NCI-H1417 treated with DMSO at 0.1 percent for 48 hours (cell line): ENCODE results near the gene FABP1.

Experiments
- DNase-seq: peaks from one replicate; lab custom pipeline; 2025; lab: John Stamatoyannopoulos, UW

Gene FABP1

DNA sequence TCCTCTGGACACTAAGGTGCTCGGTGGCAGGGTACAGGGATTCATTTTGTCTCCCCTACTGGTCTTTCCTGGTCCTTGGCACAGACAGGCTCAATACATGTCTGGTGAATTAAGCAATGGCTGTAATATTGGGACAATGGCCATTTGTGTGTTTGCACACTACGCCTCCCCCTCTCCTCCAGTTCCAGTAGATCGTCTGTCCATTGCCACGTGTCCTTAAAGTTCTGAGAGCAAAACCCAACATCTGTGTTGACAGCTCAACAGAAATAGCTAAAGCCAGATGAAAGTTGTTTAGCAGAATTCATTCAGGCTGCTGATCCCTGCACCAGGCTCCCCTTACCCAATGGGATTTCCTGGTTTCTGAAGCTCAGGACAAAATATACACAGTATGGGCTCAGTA, 9.0 kb upstream of the FABP1 start:
- DNase-seq, result no peak

DNA sequence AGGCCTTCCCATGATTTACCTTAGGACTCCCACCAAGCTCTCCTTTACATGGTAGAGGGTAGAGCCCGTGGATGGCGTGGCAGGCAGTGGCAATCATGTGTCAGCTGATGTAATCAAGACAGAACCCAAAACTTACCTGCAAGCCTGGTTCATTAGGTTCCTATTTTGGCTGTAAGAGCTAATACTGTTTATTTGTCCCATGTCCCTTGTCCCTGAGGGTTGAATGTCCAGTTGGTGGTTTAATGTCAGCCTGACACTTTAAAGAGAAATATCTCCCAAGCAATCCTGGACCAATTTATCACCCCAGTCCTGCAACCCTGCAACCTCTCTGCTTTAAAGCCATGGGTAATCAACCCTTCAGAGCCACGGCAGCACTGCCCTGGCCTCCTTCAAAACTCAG, 6.0 kb upstream of the FABP1 start:
- DNase-seq, result no peak

DNA sequence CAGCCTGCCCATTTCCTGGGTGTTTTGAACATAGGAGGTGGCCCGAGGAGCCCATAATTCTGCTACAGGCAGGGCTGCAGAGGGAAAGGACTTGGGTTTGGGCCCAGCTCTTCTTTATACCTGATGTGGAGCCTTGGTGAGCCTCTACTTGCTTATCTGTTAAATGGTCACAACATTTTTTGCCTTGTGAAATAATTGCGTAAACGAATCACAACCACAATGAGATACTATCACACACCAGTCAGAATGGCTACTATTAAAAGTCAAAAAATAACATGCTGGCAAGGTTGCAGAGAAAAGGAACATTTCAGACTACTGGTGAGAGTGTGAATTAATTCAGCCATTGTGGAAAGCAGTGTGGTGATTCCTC, 4.1 kb upstream of the FABP1 start:
- DNase-seq, result no peak

DNA sequence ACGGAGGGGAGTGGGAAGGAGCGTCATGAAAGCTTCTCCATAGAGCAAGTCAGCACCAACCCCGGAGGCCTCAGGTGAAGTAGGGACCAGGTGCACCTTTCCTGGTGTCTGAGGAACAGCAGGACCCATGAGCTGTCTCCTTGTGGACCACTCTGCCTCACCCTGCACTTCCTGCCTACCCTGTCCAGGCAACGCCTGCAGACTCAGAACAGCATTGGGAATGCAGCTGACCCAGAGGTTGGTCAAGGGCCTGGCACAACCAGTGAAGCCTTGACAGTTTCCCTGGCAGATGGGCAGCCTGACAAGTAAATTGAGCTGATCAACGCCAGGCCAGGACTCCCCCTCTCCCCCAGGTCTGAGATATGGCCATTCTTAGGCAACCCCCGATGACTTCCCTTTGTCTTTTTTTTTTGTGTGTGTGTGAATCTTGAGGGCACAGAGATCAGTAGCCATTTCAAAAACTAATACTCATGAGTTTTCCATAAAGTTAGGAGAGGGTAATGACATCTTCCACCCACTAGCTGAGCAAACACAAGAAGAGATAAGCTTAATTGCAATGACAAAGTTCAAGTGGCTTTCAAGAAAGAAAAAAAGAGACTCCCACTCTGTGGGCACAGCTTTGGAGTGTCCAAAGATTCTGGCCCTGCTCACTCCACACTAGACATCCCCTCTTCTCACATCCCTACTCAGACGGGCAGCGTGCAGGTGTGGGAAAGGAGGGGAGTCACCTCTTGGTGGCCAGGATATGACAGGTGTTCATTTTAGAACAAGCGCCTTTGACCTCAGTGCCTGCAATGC, 3.5 kb upstream of the FABP1 start:
- DNase-seq, result no peak

DNA sequence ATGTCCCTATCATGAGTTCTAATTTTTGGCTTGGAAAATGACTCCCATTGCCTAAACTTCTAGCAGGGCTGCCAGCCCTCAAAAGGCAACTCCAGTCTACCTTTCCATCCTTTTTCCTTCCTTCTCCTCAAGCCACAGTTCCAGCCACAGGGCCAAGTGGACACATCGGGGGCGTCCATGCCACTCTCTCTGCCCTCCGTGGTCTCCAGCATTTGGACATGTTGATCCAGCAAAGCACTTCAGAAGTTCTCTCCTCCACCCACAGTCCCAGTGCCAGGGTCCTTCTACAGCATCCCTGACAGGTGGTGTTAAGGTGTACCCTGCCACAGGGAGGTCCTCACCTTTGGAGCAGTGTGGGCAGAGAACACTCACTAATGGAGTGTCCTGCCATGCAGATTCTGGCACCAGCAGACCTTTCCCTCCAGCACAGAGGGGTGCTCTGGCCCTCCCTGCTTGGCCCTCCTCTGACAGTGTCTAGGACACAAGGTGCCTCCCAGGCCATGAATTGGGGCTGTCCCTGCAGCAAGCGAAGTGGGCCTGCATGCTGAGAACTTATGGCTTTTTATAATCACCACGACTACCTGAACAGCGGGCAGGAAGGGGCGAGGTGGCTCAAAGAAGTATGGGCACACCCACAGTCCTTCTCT, 1.6 kb upstream of the FABP1 start:
- DNase-seq, result no peak

DNA sequence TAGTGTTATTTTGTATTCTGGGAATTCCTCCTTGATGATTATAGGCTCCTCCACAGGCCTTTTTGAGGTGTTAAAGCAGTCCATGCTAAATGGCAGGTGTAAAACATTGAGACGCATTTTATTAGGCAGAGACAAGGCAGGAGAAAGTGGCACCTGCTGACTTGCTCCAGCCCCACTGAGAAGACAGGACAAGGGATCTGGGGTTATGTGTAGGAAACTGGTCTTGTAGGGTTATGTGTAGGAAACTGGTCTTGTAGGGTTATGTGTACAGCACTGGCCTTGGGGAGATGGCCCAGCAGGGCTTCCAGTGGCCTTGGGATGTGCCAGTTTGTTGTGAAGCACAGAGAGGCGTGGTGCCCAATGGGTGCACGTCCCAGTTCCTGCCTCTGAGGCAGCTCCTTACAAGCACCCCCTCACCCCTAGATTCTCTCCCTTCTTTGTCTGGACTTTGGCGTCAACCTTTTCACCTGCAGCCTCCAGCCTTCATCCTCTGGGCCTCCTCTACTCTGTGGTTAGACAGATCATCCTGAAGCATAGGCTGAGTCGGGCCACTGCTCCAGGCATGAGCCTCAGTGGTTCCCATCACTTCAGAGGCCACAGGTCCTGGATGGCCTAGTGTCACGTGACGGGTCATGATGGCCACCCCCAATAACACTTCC, 921 bp upstream of the FABP1 start:
- DNase-seq, result no peak

DNA sequence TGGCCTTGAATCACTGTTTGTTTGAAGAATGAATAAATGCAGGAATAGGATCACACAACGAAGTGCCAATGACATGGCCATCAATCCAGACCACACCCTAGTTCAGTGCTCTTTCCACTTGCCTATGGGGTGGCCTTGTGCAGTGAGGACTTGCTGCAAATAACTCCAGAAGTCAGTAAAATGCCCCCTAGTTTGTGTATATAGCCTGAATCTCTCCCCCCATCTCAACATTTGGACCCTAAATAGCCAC, 299 bp downstream of the FABP1 start:
- no peak for DNase-seq

DNA sequence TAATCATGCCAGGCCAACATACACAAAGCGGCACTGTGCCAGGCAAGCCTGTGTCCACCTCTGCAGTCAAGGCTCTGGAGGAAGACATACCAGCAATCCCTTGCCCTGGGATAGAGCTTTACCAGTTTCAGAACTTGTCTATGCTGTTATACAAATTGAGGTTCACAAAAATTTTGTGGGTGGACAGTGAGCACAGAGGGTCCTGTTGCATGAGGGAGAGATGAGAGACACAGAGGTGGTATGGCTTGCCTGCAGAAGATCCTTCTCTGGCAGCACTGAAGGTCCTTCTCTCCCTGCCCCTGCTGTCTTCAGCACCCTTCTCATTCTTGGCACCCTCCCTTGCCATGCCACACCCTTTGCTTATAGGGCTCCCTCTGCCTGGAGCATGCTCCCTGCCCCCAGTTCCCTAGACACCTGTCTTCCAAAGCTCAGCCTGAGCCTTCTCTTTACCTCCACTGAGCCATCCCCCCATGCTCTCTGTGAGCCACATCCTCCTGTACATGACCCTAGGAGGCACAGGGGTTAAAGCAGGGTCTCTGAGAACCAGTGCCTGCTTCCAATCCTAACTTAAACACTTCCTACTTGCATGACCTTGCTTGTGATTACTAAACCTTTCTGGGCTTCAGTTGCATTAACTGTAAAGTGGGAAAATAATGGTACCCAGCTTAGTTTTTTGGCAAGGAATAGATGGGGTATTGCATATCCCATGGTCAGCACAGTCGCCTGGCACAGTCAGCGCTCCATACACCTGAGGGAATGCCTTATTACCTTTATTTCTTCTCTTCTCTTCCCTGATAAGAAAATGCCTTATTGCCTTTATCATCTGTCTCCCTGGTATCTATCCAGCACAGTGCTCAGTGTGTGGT, 857 bp downstream of the FABP1 start:
- no peak for DNase-seq

DNA sequence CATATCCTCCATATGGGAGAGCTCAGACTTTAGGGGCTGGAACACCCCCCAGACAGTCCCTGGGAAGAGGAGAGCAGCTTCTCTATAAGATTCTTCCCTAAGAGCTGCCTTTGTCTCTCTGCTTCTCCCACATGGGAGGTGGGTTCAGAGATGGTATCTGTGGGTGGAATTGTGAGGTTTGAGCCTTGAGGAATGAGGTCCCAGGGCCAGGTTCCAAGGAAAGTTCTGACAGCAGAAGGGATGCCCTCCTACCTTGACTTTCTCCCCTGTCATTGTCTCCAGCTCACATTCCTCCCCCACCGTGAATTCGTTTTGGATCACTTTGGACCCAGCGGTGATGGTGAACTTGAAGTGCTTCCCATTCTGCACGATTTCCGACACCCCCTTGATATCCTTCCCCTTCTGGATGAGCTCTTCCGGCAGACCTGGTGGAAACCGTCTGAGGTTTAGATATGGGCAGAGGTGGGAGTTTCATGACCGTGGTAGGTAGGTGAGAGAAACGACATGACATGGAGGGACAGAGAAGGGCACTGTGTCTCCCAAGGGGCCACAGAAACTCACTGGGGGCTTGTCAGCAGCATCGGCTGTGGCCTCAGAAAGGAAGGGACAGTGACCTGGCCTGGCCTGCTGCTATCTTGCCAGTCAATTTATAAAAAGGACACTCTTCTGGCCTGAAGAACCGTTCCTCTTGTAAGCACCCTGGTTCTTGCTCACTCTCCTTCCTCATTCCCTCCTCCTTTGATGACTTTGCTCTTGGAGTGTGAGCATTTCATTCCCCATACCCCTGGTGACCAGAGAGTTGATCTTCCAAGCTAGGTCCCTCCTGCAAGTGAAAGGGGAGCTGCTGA, 1.7 kb downstream of the FABP1 start:
- no peak for DNase-seq

DNA sequence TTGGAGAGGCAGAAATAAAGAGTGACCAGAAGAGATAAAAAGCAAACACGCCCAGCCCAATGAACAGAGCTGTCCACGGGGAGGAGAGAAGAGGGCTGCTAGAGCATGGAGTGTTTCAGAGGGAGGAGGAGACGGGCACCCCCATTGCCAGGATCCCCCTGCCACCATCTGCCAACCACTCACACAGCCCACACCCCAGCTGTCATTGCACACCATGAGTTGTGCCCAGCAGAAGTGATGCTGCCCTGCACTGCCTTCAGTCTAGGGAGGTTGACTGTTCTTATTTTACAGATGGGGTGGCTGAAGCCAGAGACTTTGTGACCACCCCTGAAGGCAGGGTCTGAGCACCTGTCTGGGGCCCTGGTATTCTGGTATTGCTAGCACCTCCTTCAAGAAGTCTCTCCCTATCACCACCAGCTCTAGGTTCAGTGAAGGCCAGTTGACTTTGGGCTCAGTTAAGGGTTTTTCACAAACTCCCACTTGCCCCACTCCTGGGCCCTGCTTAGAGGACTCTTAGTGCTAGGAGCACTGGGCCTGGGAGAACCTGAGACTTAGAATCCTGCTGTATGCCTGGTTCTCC, 2.4 kb downstream of the FABP1 start:
- no peak for DNase-seq

DNA sequence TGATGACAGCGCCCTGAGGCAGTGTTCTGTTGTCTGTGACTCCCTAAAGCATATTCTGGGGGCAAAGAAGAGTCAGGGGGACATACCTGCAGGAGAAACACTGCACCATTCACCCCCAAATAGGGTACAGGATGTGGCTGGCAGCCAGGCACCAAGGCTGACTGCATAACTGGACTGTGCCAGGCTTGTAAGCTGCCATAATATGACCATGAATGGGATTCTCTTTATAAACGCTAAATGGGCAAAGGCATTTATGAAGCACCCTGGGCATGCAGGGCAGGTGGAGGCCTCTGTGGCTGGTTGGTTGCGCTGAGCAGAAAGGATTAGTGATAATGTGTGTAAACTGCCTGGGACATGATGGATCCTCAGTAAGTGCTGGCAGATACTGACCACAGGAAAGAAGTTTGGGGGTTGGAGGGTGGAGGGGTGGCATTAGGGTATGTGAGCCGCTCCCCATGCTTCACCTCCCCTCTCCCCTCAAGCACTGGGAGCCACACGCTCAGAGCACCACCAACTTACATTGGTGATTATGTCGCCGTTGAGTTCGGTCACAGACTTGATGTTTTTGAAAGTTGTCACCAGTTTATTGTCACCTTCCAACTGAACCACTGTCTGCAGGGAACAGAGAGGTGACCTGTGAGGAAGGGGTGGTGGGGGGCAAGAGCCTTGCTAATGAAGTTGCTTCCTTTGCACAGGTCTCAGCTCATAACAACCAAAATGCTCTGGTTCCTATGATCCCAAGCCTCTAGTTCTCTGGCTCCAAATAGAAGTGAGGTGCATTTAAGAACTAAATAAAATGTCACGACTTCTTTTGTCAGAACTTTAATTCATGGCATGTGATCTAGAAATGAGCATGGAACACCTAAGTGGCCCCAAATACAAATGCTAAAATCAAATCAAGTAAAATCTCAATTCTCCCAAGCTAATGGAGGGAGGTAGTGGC, 3.6 kb downstream of the FABP1 start:
- no peak for DNase-seq

DNA sequence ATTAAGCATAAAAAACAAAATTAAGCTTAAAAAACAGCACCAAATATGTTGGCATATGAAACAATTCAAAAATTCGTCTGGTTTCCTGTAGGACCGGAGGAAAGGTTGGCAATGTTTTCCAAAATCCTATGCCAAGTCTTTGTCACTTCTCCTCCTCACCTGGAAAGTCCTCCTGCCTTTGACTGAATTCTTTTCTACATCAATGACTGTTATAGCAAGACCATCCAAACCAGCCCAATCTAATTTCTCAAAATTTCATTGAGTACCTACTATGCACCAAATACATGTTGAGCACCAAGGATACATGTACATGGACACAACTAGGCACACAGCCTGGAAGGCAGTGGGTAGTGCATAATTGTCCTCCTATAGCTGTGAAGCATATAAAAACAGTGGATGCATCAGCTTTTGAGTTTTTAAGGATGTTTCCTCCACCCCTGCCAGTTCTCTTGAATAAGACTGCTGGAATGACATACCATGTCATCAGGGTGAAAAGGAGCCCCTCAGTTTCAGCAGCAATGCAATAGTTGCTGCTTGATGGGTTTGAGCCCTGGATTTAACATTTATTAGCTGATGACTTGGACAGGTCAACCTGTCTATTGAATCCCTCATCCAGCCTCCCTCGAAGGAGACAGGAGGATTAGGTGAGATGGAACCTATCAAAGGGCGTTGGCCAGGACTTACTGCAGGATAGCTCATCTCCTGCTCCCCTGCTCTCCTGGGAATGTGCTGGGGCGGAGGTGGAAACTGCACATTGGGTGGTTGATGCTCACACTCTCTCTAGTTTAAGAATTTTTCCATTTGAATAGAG, 4.5 kb downstream of the FABP1 start:
- no peak for DNase-seq

DNA sequence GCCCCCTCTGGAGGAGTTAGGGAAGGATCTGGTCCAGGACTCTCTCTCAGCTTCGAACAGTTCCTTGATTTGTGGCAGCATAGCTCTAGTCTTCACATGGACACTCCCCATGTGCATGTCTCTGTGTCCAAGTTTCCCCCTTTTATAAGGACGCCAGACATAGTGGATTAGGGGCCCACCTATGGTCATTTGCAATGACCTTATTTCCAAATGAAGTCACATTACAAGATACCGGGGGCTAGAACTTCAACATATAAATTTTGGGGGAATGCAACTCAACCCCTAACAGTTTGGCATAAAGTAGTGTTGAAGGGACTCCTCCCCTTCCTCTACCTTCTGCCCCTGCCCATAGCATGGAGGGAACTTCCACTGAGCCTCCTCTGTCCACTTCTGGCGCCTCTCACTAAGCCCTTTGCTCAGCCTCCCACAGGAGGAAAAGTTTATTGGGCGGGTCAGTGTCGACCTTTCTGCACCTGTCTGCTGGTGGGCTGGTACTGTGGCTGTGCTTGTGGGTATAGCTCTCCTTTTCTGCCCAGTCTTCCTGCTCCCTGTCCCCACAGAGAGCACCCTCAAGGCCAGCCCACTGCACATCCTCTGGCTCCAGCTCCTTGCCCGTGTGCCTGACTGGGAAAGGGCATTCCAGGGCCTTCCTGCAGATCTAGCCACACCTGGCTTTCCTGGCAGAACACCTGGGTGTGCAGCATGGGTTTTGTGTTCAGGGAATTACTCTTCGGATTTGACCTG, 5.5 kb downstream of the FABP1 start:
- no peak for DNase-seq

DNA sequence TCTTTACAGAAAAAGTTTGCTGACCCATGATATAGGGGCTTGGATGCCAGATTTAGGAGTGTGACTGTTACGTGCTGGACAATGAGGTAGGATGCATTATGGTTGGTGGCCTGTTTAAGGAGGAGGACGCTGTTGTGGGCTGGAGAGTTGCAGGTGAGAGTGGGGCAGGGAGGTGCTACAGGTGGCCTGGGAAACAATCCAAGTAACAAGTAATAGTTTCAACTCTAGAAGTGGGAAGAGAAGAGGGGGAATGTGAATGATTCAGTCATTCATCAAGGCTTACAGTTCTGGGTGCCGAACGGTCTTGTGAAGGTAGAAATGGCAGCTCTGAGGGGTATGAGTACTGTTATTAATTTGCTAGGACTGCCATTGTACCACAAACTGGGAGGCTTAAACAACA, 6.2 kb downstream of the FABP1 start:
- DNase-seq, result no peak

DNA sequence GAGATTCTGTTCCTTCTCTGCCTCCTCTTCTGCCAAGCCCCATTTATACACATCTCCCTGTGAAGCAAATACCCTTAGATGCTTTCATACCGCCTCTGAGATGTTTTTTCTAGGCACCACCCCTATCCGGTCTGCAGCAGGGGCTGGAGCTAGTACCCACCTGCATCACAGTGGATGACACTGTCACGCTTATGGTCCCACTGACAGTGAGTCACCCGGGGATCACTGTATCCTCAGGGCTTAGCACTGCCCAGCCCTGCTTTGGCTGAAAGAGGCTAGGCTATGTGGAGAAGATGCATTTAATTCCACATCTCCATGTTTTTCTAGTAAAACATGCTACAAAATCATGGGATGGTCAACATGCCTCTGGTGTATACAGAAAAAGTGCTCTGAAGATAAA, 9.9 kb downstream of the FABP1 start:
- no peak for DNase-seq

DNA sequence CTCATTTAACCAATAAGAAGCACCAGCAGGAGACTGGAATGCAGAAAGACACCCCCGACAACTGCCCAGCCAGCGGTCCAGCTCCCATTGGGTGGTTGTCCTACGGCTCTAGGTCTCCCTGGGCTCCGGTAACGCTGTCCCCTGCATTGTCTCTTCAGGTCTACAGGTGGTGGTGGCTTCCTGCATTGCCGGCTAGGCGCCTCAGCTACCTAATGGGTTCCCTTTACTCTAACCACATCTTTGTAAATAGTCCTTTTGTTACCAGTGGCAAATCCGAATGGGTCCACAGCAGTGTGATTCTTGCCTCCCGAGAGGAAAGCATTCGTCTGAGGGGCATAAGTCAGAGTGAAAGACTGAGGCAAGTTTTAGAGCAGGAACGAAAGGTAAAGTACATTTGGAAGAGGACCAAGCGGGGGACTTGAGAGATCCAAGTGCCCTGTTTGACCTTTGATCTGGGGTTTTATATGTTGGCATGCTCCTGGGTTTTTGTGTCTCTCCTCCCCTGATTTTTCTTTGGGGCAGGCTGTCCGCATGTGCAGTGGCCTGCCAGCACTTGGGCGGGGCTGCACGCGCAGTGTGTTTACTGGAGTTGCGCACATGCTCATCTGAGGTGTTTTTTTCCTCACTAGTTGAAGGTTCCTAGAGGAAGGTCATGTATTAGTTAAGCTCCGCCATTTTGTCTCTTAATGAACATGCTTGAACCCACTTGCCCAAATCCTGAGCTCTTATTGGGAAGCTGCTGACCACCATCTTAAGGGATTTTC, 11.0 kb downstream of the FABP1 start:
- no peak for DNase-seq

DNA sequence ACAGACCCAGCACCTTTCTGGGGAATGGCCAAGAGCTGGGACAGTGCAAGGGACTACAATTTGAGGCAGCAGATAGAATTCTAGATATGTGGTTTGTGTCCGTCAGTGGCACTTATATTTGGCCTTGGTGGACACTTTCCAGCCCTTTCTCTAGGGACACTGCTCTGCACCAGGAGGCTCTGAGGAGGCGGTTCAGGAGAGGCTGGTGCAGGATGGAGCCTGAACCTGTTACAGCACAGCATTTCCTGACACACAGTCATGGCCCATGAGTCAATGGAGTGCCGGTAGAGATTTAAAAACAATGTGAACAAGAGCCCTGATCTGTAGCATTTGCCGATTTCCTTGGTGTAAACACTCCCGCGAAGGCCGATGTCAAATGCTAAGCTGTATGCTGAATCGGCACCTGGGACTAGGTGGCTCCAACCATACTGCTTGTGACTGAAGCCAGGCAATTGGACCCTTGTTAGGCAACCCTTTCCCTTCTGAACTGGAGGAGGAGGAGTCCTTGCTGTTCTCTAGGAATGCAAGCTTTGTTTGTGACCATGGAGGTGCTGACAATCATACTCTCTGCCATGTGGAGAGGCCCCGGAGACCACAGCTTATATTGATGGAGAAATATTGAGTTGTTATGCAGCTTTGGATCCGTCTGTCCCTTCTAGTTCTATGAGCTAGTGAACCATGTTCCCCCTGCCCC, 11.9 kb downstream of the FABP1 start:
- no peak for DNase-seq
